ENCODE measurements around the gene HNRNPU.

Gene HNRNPU

DNA sequence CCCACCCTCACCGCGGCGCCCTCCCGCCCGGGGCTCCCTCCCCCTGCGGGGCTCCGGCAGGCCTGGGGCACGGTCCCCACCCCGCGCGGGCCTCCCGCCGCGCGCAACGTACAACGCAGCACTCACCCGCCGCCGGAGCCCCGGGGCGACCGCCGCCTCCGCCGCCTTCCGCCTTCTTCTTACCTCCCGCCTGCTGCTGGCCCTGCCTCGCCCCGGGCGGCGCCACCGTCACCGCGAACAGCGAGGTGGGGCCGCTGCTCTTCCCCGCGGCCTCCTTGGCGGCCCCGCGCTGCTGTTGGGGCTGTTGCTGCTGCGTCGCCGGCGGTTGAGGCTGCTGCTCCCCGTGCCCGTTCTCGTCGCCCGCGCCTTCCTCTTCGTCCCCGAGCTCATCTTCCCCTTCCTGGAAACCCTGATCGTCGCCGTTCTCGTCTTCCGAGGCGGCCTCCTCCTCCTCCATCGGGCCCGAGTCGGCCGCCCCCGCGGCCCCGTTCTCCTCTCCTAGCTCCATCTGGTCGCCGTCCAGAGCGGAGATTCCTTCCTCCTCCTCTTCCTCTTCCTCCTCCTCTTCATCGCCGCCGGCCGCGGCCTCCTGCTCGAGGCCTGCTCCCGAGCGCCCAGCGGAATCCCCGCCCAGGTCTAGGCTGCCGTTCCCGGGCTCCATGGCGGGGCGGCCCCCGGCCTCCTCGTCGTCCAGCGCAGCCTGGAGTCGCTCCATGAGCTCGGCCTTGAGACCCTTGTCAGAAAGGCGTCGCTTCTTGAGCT is 671 bp downstream of the HNRNPU start (continued):
- TF ChIP-seq ZNF146 (tag by site-specific recombination; IDR thresholded peaks at IDR 0.05) (peak; percentile 59; the same call in 1 of the 2 replicates), ZNF521 (tag by site-specific recombination; IDR thresholded peaks at IDR 0.05) (no peak), ZNF292 (tag by site-specific recombination; IDR thresholded peaks at IDR 0.05; ENCODE audit: borderline replicate concordance, low read depth) (no peak), ZFP41 (tag by site-specific recombination; IDR thresholded peaks at IDR 0.05; ENCODE audit: borderline replicate concordance) (no peak), ZNF530 (tag by site-specific recombination; IDR thresholded peaks at IDR 0.05; ENCODE audit: low read depth) (no peak), GLIS2 (tag by site-specific recombination; IDR thresholded peaks at IDR 0.05) (peak; percentile 73), ZNF202 (tag by site-specific recombination; IDR thresholded peaks at IDR 0.05; ENCODE audit: borderline replicate concordance) (no peak), HOXA7 (CRISPR knock-in tag; IDR thresholded peaks at IDR 0.05; ENCODE audit: borderline replicate concordance) (no peak), ZNF311 (tag by site-specific recombination; IDR thresholded peaks at IDR 0.05; ENCODE audit: borderline replicate concordance) (no peak), ZNF529 (tag by site-specific recombination; IDR thresholded peaks at IDR 0.05; ENCODE audit: insufficient replicate concordance) (no peak), MEIS1 (CRISPR knock-in tag; IDR thresholded peaks at IDR 0.05; ENCODE audit: borderline replicate concordance) (no peak), YY2 (tag by site-specific recombination; IDR thresholded peaks at IDR 0.05) (0 out of 2 replicates have a peak, but pooled peaks have one; percentile 9), ZXDB (tag by site-specific recombination; IDR thresholded peaks at IDR 0.05) (no peak; the same call in none of the 2 replicates), SP7 (tag by site-specific recombination; IDR thresholded peaks at IDR 0.05) (peak; percentile 10; the same call in 1 of the 2 replicates), ZNF585B (tag by site-specific recombination; IDR thresholded peaks at IDR 0.05) (no peak), ZNF776 (tag by site-specific recombination; IDR thresholded peaks at IDR 0.05; ENCODE audit: borderline replicate concordance) (no peak), ZNF433 (tag by site-specific recombination; IDR thresholded peaks at IDR 0.05; ENCODE audit: low read depth) (no peak), ZBTB7A (tag by site-specific recombination; IDR thresholded peaks at IDR 0.05; ENCODE audit: low read depth) (0 out of 2 replicates have a peak, but pooled peaks have one; percentile 38), ZNF544 (tag by site-specific recombination; IDR thresholded peaks at IDR 0.05) (no peak), ZNF23 (tag by site-specific recombination; IDR thresholded peaks at IDR 0.05; ENCODE audit: borderline replicate concordance) (peak; percentile 61; the same call in 1 of the 2 replicates)
- TF ChIP-seq, protein P1, sequence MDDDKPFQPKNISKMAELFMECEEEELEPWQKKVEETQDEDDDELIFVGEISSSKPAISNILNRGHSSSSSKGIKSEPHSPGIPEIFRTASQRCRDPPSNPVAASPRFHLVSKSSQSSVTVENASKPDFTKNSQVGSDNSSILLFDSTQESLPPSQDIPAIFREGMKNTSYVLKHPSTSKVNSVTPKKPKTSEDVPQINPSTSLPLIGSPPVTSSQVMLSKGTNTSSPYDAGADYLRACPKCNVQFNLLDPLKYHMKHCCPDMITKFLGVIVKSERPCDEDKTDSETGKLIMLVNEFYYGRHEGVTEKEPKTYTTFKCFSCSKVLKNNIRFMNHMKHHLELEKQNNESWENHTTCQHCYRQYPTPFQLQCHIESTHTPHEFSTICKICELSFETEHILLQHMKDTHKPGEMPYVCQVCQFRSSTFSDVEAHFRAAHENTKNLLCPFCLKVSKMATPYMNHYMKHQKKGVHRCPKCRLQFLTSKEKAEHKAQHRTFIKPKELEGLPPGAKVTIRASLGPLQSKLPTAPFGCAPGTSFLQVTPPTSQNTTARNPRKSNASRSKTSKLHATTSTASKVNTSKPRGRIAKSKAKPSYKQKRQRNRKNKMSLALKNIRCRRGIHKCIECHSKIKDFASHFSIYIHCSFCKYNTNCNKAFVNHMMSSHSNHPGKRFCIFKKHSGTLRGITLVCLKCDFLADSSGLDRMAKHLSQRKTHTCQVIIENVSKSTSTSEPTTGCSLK (tag by site-specific recombination; IDR thresholded peaks at IDR 0.05): no peak; the same call in 1 of the 2 replicates
- TF ChIP-seq, protein P2, sequence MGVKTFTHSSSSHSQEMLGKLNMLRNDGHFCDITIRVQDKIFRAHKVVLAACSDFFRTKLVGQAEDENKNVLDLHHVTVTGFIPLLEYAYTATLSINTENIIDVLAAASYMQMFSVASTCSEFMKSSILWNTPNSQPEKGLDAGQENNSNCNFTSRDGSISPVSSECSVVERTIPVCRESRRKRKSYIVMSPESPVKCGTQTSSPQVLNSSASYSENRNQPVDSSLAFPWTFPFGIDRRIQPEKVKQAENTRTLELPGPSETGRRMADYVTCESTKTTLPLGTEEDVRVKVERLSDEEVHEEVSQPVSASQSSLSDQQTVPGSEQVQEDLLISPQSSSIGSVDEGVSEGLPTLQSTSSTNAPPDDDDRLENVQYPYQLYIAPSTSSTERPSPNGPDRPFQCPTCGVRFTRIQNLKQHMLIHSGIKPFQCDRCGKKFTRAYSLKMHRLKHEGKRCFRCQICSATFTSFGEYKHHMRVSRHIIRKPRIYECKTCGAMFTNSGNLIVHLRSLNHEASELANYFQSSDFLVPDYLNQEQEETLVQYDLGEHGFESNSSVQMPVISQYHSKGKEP (tag by site-specific recombination; IDR thresholded peaks at IDR 0.05): no peak
- TF ChIP-seq, protein P3, sequence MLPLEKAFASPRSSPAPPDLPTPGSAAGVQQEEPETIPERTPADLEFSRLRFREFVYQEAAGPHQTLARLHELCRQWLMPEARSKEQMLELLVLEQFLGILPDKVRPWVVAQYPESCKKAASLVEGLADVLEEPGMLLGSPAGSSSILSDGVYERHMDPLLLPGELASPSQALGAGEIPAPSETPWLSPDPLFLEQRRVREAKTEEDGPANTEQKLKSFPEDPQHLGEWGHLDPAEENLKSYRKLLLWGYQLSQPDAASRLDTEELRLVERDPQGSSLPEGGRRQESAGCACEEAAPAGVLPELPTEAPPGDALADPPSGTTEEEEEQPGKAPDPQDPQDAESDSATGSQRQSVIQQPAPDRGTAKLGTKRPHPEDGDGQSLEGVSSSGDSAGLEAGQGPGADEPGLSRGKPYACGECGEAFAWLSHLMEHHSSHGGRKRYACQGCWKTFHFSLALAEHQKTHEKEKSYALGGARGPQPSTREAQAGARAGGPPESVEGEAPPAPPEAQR (tag by site-specific recombination; IDR thresholded peaks at IDR 0.05): 0 out of 2 replicates have a peak, but pooled peaks have one; percentile 2
- TF ChIP-seq, protein P4, sequence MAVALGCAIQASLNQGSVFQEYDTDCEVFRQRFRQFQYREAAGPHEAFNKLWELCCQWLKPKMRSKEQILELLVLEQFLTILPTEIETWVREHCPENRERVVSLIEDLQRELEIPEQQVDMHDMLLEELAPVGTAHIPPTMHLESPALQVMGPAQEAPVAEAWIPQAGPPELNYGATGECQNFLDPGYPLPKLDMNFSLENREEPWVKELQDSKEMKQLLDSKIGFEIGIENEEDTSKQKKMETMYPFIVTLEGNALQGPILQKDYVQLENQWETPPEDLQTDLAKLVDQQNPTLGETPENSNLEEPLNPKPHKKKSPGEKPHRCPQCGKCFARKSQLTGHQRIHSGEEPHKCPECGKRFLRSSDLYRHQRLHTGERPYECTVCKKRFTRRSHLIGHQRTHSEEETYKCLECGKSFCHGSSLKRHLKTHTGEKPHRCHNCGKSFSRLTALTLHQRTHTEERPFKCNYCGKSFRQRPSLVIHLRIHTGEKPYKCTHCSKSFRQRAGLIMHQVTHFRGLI (tag by site-specific recombination; IDR thresholded peaks at IDR 0.05): no peak
- TF ChIP-seq, protein P5, sequence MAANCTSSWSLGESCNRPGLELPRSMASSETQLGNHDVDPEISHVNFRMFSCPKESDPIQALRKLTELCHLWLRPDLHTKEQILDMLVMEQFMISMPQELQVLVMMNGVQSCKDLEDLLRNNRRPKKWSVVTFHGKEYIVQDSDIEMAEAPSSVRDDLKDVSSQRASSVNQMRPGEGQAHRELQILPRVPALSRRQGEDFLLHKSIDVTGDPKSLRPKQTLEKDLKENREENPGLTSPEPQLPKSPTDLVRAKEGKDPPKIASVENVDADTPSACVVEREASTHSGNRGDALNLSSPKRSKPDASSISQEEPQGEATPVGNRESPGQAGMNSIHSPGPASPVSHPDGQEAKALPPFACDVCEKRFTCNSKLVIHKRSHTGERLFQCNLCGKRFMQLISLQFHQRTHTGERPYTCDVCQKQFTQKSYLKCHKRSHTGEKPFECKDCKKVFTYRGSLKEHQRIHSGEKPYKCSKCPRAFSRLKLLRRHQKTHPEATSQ (tag by site-specific recombination; IDR thresholded peaks at IDR 0.05): no peak; the same call in 1 of the 2 replicates
- TF ChIP-seq, protein P6, sequence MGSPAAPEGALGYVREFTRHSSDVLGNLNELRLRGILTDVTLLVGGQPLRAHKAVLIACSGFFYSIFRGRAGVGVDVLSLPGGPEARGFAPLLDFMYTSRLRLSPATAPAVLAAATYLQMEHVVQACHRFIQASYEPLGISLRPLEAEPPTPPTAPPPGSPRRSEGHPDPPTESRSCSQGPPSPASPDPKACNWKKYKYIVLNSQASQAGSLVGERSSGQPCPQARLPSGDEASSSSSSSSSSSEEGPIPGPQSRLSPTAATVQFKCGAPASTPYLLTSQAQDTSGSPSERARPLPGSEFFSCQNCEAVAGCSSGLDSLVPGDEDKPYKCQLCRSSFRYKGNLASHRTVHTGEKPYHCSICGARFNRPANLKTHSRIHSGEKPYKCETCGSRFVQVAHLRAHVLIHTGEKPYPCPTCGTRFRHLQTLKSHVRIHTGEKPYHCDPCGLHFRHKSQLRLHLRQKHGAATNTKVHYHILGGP (tag by site-specific recombination; IDR thresholded peaks at IDR 0.05): no peak
- TF ChIP-seq, protein P7, sequence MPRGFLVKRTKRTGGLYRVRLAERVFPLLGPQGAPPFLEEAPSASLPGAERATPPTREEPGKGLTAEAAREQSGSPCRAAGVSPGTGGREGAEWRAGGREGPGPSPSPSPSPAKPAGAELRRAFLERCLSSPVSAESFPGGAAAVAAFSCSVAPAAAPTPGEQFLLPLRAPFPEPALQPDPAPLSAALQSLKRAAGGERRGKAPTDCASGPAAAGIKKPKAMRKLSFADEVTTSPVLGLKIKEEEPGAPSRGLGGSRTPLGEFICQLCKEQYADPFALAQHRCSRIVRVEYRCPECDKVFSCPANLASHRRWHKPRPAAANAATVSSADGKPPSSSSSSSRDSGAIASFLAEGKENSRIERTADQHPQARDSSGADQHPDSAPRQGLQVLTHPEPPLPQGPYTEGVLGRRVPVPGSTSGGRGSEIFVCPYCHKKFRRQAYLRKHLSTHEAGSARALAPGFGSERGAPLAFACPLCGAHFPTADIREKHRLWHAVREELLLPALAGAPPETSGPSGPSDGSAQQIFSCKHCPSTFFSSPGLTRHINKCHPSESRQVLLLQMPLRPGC (tag by site-specific recombination; IDR thresholded peaks at IDR 0.05): no peak
